Liver (tissue), 9 donors: ENCODE results near the gene STRIP2. TPM values are rescaled to one million over a fixed set of nuclear protein-coding genes. Genes with fewer than 3 reads are reported as not detected.

Experiments
- DNase-seq: peaks from one replicate; pipeline ENCODE4 v3.0.0-alpha.2; 2017; ENCODE audit warnings: low spot score
- H3K27ac ChIP-seq, 2 donors: one replicate each; pipeline ENCODE4 v1.7.0; 2013; ENCODE audit warnings: inconsistent platforms in 2 of 2, low read length in 2 of 2, control low read depth in 1 of 2, low read depth in 1 of 2, mild to moderate bottlenecking in 1 of 2
- H3K27me3 ChIP-seq, 4 donors: one replicate each; pipeline versions ENCODE4 v1.6.1 to v1.7.0; 2013; ENCODE audit warnings: low read length in 3 of 4, inconsistent platforms in 1 of 4, mild to moderate bottlenecking in 1 of 4, moderate library complexity in 1 of 4; ENCODE audit not compliant: control insufficient read depth in 4 of 4, insufficient read depth in 4 of 4
- H3K36me3 ChIP-seq, 4 donors: one replicate each; pipeline versions ENCODE4 v1.6.1 to v1.7.0; 2013; ENCODE audit warnings: low read length in 3 of 4, mild to moderate bottlenecking in 3 of 4, low read depth in 1 of 4, moderate library complexity in 1 of 4; ENCODE audit not compliant: control insufficient read depth in 4 of 4, insufficient read depth in 3 of 4
- H3K4me1 ChIP-seq, 4 donors: one replicate each; pipeline versions ENCODE4 v1.6.1 to v1.7.0; 2013; ENCODE audit warnings: low read length in 3 of 4, mild to moderate bottlenecking in 3 of 4, moderate library complexity in 1 of 4; ENCODE audit not compliant: control insufficient read depth in 4 of 4, insufficient read depth in 4 of 4
- H3K4me3 ChIP-seq, 3 donors: one replicate each; pipeline versions ENCODE4 v1.6.1 to v1.7.0; 2013; ENCODE audit warnings: low read length in 3 of 3, control low read depth in 1 of 3, low read depth in 1 of 3, mild to moderate bottlenecking in 1 of 3
- H3K9ac ChIP-seq, 2 donors: one replicate each; pipeline ENCODE4 v1.7.0; 2013; ENCODE audit warnings: low read length in 2 of 2, mild to moderate bottlenecking in 2 of 2, moderate library complexity in 2 of 2, control low read depth in 1 of 2, low read depth in 1 of 2
- H3K9me3 ChIP-seq, 4 donors: one replicate each; pipeline versions ENCODE4 v1.6.1 to v1.7.0; 2013; ENCODE audit warnings: low read length in 3 of 4; ENCODE audit not compliant: control insufficient read depth in 4 of 4
- EGR1 ChIP-seq, 2 donors: IDR thresholded peaks; 2 replicates each; pipeline ENCODE4 v1.6.1; 2016 to 2018; ENCODE audit warnings: antibody characterized with exemption in 2 of 2, low read depth in 2 of 2
- FOXA1 ChIP-seq: IDR thresholded peaks from 2 replicates; pipeline ENCODE4 v1.6.1; 2016; ENCODE audit warnings: antibody characterized with exemption
- FOXA2 ChIP-seq: IDR thresholded peaks from 2 replicates; pipeline ENCODE4 v1.6.1; 2016; ENCODE audit warnings: antibody characterized with exemption
- GABPA ChIP-seq, 2 donors: IDR thresholded peaks in 1 of 2; conservative IDR thresholded peaks in 1 of 2; 2 replicates each; pipeline ENCODE4 v1.6.1; 2016; ENCODE audit warnings: antibody characterized with exemption in 2 of 2, mild to moderate bottlenecking in 1 of 2, moderate library complexity in 1 of 2
- HNF4A ChIP-seq, 2 donors: conservative IDR thresholded peaks; 2 replicates each; pipeline ENCODE4 v1.6.1; 2016; ENCODE audit warnings: antibody characterized with exemption in 2 of 2, mild to moderate bottlenecking in 2 of 2
- HNF4G ChIP-seq: IDR thresholded peaks from 2 replicates; pipeline ENCODE4 v1.6.1; 2016; ENCODE audit warnings: antibody characterized with exemption
- JUND ChIP-seq, 2 donors: IDR thresholded peaks; 2 replicates each; pipeline ENCODE4 v1.6.1; 2016; ENCODE audit warnings: antibody characterized with exemption in 2 of 2
- NR2F2 ChIP-seq: IDR thresholded peaks from 2 replicates; pipeline ENCODE4 v1.6.1; 2016; ENCODE audit warnings: antibody characterized with exemption
- RAD21 ChIP-seq, 2 donors: IDR thresholded peaks; 2 replicates each; pipeline ENCODE4 v1.6.1; 2016; ENCODE audit warnings: antibody characterized with exemption in 2 of 2, mild to moderate bottlenecking in 2 of 2
- RXRA ChIP-seq, 2 donors: IDR thresholded peaks; 2 replicates each; pipeline ENCODE4 v1.6.1; 2017 to 2018; ENCODE audit warnings: antibody characterized with exemption in 2 of 2, mild to moderate bottlenecking in 1 of 2
- SP1 ChIP-seq: IDR thresholded peaks from 2 replicates; pipeline ENCODE4 v1.6.1; 2018; ENCODE audit warnings: antibody characterized with exemption, mild to moderate bottlenecking
- TAF1 ChIP-seq: conservative IDR thresholded peaks from 2 replicates; pipeline ENCODE4 v1.6.1; 2016; ENCODE audit warnings: antibody characterized with exemption, mild to moderate bottlenecking
- YY1 ChIP-seq: IDR thresholded peaks from 2 replicates; pipeline ENCODE4 v1.6.1; 2016; ENCODE audit warnings: antibody characterized with exemption, mild to moderate bottlenecking
- WGBS: extraction: QIAGEN DNeasy Blood & Tissue Kit; methylation state at CpG from one replicate; pipeline ENCODE4 v1.1.7; 2013; 5-methylcytosine and 5-hydroxymethylcytosine counted together
- polyA plus RNA-seq, 2 donors: library from polyadenylated mRNA; stranded (reverse) in 1 of 2; unstranded in 1 of 2; fragments of 200-250 nt in 1 of 2; fragments of >200 nt in 1 of 2; fragmentation: Nextera tagmentation in 1 of 2; extraction: Ambion mirVana in 1 of 2; gene quantifications; one replicate each; pipeline versions ENCODE4 v1.2.1 to v1.2.3, GENCODE V29; 2013 to 2015
- total RNA-seq, 2 donors: library from RNA; depleted of rRNA; stranded (reverse); fragments of >200 nt; gene quantifications; one replicate each; pipeline ENCODE4 v1.2.3, GENCODE V29; 2014
- TF ChIP-seq, protein P1 (sequence below): IDR thresholded peaks from 2 replicates; pipeline ENCODE4 v1.6.1; 2016; ENCODE audit warnings: antibody characterized with exemption
- TF ChIP-seq, protein P2 (sequence below): IDR thresholded peaks from 2 replicates; pipeline ENCODE4 v1.6.1; 2016; ENCODE audit warnings: antibody characterized with exemption, mild to moderate bottlenecking
- TF ChIP-seq, protein P3 (sequence below): IDR thresholded peaks from 2 replicates; pipeline ENCODE4 v1.6.1; 2016; ENCODE audit warnings: antibody characterized with exemption
- TF ChIP-seq, protein P4 (sequence below): fragments of 150-350 bp; IDR thresholded peaks from 2 replicates; pipeline ENCODE4 v1.5.1; 2017; ENCODE audit warnings: improper control_type of control experiment, low read depth, low read length; ENCODE audit not compliant: missing input control
- TF ChIP-seq, protein P5 (sequence below): IDR thresholded peaks from 2 replicates; pipeline ENCODE4 v1.6.1; 2016; ENCODE audit warnings: antibody characterized with exemption
- donor health status: healthy.
- donor health status: healthy.
- donor health status: healthy.
- donor health status: healthy.
- donor health status: healthy.

Gene STRIP2
- total and polyA plus RNA-seq, 4 donors: 0.18 to 4.8 (median 0.35) TPM

DNA sequence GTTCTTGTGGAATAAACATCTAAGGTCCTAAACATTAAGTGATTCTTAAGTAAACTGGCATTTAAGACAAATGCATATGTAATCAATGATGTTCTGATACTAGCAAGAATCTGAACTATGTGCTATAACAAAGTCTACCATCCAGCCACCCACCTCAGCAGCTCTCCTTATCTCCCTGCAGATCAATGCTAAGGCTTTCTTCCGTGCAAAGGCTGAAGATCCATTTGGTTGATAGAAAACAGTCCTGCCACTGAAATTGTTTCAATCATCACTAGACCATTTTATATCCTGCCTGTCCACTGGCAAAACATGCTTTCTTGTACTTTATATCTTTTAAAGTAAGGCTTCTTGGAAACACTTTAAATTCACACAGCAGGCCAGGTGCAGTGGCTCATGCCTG is 61.8 kb downstream of the STRIP2 start:
- Histone ChIP-seq H3K27me3 (no peaks in the 10 kb centered on the region), H3K4me3 (no peak overlapping the region), H3K27ac (no peak overlapping the region), H3K36me3 (no peaks in the 10 kb centered on the region), H3K4me1 (no peaks in the 10 kb centered on the region), H3K9ac (no peak overlapping the region), H3K9me3 (no peaks in the 10 kb centered on the region)
- TF ChIP-seq HNF4G: no peak
- TF ChIP-seq, protein P1, sequence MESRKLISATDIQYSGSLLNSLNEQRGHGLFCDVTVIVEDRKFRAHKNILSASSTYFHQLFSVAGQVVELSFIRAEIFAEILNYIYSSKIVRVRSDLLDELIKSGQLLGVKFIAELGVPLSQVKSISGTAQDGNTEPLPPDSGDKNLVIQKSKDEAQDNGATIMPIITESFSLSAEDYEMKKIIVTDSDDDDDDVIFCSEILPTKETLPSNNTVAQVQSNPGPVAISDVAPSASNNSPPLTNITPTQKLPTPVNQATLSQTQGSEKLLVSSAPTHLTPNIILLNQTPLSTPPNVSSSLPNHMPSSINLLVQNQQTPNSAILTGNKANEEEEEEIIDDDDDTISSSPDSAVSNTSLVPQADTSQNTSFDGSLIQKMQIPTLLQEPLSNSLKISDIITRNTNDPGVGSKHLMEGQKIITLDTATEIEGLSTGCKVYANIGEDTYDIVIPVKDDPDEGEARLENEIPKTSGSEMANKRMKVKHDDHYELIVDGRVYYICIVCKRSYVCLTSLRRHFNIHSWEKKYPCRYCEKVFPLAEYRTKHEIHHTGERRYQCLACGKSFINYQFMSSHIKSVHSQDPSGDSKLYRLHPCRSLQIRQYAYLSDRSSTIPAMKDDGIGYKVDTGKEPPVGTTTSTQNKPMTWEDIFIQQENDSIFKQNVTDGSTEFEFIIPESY: no peak
- no peak for TF ChIP-seq HNF4A (conservative IDR thresholded peaks at IDR 0.05)
- TF ChIP-seq FOXA2: no peak
- no peak for TF ChIP-seq TAF1
- TF ChIP-seq RXRA (IDR thresholded peaks at IDR 0.05): no peak
- TF ChIP-seq, protein P2, sequence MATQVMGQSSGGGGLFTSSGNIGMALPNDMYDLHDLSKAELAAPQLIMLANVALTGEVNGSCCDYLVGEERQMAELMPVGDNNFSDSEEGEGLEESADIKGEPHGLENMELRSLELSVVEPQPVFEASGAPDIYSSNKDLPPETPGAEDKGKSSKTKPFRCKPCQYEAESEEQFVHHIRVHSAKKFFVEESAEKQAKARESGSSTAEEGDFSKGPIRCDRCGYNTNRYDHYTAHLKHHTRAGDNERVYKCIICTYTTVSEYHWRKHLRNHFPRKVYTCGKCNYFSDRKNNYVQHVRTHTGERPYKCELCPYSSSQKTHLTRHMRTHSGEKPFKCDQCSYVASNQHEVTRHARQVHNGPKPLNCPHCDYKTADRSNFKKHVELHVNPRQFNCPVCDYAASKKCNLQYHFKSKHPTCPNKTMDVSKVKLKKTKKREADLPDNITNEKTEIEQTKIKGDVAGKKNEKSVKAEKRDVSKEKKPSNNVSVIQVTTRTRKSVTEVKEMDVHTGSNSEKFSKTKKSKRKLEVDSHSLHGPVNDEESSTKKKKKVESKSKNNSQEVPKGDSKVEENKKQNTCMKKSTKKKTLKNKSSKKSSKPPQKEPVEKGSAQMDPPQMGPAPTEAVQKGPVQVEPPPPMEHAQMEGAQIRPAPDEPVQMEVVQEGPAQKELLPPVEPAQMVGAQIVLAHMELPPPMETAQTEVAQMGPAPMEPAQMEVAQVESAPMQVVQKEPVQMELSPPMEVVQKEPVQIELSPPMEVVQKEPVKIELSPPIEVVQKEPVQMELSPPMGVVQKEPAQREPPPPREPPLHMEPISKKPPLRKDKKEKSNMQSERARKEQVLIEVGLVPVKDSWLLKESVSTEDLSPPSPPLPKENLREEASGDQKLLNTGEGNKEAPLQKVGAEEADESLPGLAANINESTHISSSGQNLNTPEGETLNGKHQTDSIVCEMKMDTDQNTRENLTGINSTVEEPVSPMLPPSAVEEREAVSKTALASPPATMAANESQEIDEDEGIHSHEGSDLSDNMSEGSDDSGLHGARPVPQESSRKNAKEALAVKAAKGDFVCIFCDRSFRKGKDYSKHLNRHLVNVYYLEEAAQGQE: no peak
- WGBS: 86% methylated on average over 1 of the region's 1 CpG
- no peak for DNase-seq

DNA sequence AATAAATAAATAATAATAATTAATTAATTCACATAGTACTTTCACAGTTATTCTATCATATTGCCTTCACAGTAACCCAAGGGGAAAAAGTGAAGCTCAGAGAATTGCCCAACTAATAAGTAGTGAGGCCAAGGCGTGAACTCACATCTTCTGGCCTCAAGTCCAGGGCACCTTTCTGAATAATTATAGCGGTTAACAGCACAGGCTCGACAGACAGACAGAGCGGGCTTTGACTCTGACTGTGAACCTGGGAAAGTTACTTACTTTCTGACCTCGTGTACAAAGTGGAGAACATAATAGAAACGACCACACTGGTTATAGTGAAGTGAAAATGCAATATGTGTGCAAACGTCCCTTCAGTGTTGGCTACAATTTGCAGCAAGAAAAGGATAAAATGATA is 62.4 kb downstream of the STRIP2 start:
- 74% methylated on average over 7 of the region's 7 CpGs for WGBS
- Histone ChIP-seq H3K4me3 (no peak overlapping the region), H3K4me1 (peaks cover 0 to under 1% (median under 1%) of the 10 kb centered on the region in 4 donors), H3K9me3 (no peaks in the 10 kb centered on the region), H3K27ac (no peak overlapping the region), H3K36me3 (no peaks in the 10 kb centered on the region), H3K27me3 (no peaks in the 10 kb centered on the region), H3K9ac (no peak overlapping the region)
- TF ChIP-seq, protein P3, sequence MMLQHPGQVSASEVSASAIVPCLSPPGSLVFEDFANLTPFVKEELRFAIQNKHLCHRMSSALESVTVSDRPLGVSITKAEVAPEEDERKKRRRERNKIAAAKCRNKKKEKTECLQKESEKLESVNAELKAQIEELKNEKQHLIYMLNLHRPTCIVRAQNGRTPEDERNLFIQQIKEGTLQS: no peak
- TF ChIP-seq FOXA2 (no peak), TAF1 (no peak), RXRA (IDR thresholded peaks at IDR 0.05) (no peak), HNF4A (conservative IDR thresholded peaks at IDR 0.05) (no peak), NR2F2 (no peak), YY1 (no peak), RAD21 (IDR thresholded peaks at IDR 0.05) (no peak), EGR1 (IDR thresholded peaks at IDR 0.05; ENCODE audit: low read depth in 2 of 2) (no peak), HNF4G (no peak), FOXA1 (no peak), JUND (IDR thresholded peaks at IDR 0.05) (no peak), SP1 (no peak), GABPA (IDR thresholded peaks at IDR 0.05 in 1 of 2, conservative IDR thresholded peaks at IDR 0.05 in 1 of 2) (no peak)
- TF ChIP-seq, protein P4, sequence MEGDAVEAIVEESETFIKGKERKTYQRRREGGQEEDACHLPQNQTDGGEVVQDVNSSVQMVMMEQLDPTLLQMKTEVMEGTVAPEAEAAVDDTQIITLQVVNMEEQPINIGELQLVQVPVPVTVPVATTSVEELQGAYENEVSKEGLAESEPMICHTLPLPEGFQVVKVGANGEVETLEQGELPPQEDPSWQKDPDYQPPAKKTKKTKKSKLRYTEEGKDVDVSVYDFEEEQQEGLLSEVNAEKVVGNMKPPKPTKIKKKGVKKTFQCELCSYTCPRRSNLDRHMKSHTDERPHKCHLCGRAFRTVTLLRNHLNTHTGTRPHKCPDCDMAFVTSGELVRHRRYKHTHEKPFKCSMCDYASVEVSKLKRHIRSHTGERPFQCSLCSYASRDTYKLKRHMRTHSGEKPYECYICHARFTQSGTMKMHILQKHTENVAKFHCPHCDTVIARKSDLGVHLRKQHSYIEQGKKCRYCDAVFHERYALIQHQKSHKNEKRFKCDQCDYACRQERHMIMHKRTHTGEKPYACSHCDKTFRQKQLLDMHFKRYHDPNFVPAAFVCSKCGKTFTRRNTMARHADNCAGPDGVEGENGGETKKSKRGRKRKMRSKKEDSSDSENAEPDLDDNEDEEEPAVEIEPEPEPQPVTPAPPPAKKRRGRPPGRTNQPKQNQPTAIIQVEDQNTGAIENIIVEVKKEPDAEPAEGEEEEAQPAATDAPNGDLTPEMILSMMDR: no peak
- TF ChIP-seq, protein P2: no peak
- TF ChIP-seq, protein P1: no peak
- TF ChIP-seq, protein P5, sequence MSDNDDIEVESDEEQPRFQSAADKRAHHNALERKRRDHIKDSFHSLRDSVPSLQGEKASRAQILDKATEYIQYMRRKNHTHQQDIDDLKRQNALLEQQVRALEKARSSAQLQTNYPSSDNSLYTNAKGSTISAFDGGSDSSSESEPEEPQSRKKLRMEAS: no peak
- DNase-seq: no peak
